ENCODE results near the gene RFX5.
"Not testable (repeated sequence)": the region's sequence is repeated elsewhere in the genome, so short reads cannot be mapped to it uniquely, and the experiment has no call there.

RFX5 gene

GRCh38 chr1:151346769-151347522 lies at the start of gene RFX5:
TSS of gene RFX5 (minus strand) at chr1:151347252. CDS start at chr1:151346320, 932 bp downstream.
- DNase-seq (ENCODE audit: low read depth in 2 of 2), result peak; percentile 66 to 83

- not testable (repeated sequence) for DNase-seq (ENCODE audit: low read depth in 2 of 2)
These were observed 49.2 kb upstream of the RFX5 start for GRCh38 chr1:151396265-151396664.

- no peak for DNase-seq (ENCODE audit: low read depth in 2 of 2)
These were observed 46.5 kb upstream of the RFX5 start for GRCh38 chr1:151393583-151393982.

- DNase-seq (ENCODE audit: low read depth in 2 of 2), result no peak
These were observed 44.1 kb upstream of the RFX5 start for GRCh38 chr1:151391079-151391563.

GRCh38 chr1:151390221-151391078 lies 43.4 kb upstream of the RFX5 start:
- not testable (repeated sequence) for DNase-seq (ENCODE audit: low read depth in 2 of 2)

GRCh38 chr1:151386002-151386401 lies 39.0 kb upstream of the RFX5 start:
- DNase-seq (ENCODE audit: low read depth in 2 of 2), result no peak

GRCh38 chr1:151384584-151384983 lies 37.5 kb upstream of the RFX5 start:
- no peak for DNase-seq (ENCODE audit: low read depth in 2 of 2)

GRCh38 chr1:151377150-151377884 lies 30.3 kb upstream of the RFX5 start:
- DNase-seq (ENCODE audit: low read depth in 2 of 2), result no peak

- no peak for DNase-seq (ENCODE audit: low read depth in 2 of 2)
These were observed 26.1 kb upstream of the RFX5 start for GRCh38 chr1:151373196-151373595.

- no peak for DNase-seq (ENCODE audit: low read depth in 2 of 2)
These were observed 25.2 kb upstream of the RFX5 start, which contains the start of gene SELENBP1 for GRCh38 chr1:151372058-151372934. TSS of gene SELENBP1 (minus strand) at chr1:151372705. CDS start at chr1:151372641, 64 bp downstream.

- no peak for DNase-seq (ENCODE audit: low read depth in 2 of 2)
These were observed 24.5 kb upstream of the RFX5 start for GRCh38 chr1:151371370-151372057.

GRCh38 chr1:151370211-151370911 lies 23.3 kb upstream of the RFX5 start:
- no peak for DNase-seq (ENCODE audit: low read depth in 2 of 2)

GRCh38 chr1:151369621-151370048 lies 22.6 kb upstream of the RFX5 start:
- no peak for DNase-seq (ENCODE audit: low read depth in 2 of 2)

GRCh38 chr1:151369302-151369610 lies 22.2 kb upstream of the RFX5 start:
- no peak for DNase-seq (ENCODE audit: low read depth in 2 of 2)

GRCh38 chr1:151368393-151369301 lies 21.6 kb upstream of the RFX5 start:
- DNase-seq (ENCODE audit: low read depth in 2 of 2), result no peak

- no peak for DNase-seq (ENCODE audit: low read depth in 2 of 2)
These were observed 20.8 kb upstream of the RFX5 start for GRCh38 chr1:151367658-151368392.

- no peak for DNase-seq (ENCODE audit: low read depth in 2 of 2)
These were observed 17.9 kb upstream of the RFX5 start for GRCh38 chr1:151364996-151365395.
